DMS 273 (cell line): Measurements from ENCODE around the gene ZBTB45.

Source experiments
- DNase-seq: peaks from one replicate; lab custom pipeline; 2025; ENCODE audit not compliant: unreplicated experiment; lab: John Stamatoyannopoulos, UW

The ZBTB45 gene

GRCh38 chr19:58519355-58520256 lies at the start of gene ZBTB45:
Gene ZBTB45, minus strand, starts transcription at chr19:58519810. Its CDS starts 2,137 bp downstream, at chr19:58517673.
- DNase-seq, result peak; percentile 99

- DNase-seq, result no peak
These were observed 49.0 kb upstream of the ZBTB45 start for GRCh38 chr19:58568453-58569130.

GRCh38 chr19:58566989-58567388 lies 47.4 kb upstream of the ZBTB45 start:
- no peak for DNase-seq

- no peak for DNase-seq
These were observed 44.2 kb upstream of the ZBTB45 start for GRCh38 chr19:58563823-58564222.

GRCh38 chr19:58563034-58563573 lies 43.5 kb upstream of the ZBTB45 start:
- DNase-seq, result no peak

- DNase-seq, result no peak
These were observed 42.8 kb upstream of the ZBTB45 start for GRCh38 chr19:58562122-58563033.

- DNase-seq, result no peak
These were observed 41.9 kb upstream of the ZBTB45 start for GRCh38 chr19:58561373-58562121.

- DNase-seq, result no peak
These were observed 41.3 kb upstream of the ZBTB45 start for GRCh38 chr19:58560921-58561320.

GRCh38 chr19:58560007-58560887 lies 40.6 kb upstream of the ZBTB45 start:
- no peak for DNase-seq

- no peak for DNase-seq
These were observed 39.8 kb upstream of the ZBTB45 start for GRCh38 chr19:58559275-58560006.

GRCh38 chr19:58558623-58559274 lies 39.1 kb upstream of the ZBTB45 start:
- DNase-seq, result no peak

- no peak for DNase-seq
These were observed 38.5 kb upstream of the ZBTB45 start, which contains the start of gene UBE2M for GRCh38 chr19:58558066-58558622. Gene UBE2M, minus strand, starts transcription at chr19:58558611. Its CDS starts 230 bp downstream, at chr19:58558381.

- DNase-seq, result no peak
These were observed 37.8 kb upstream of the ZBTB45 start for GRCh38 chr19:58557221-58558065.

GRCh38 chr19:58556622-58557220 lies 37.1 kb upstream of the ZBTB45 start:
- DNase-seq, result no peak

- DNase-seq, result no peak
These were observed 36.5 kb upstream of the ZBTB45 start for GRCh38 chr19:58555920-58556621.
